CD14-positive monocyte (primary cell): ENCODE results near the gene GCGR. TPM values are rescaled to one million over a fixed set of nuclear protein-coding genes. Genes with fewer than 3 reads are reported as not detected.

ENCODE experiments used
- DNase-seq, 3 donors: peaks; one replicate each; pipeline ENCODE4 v3.0.0-alpha.2; 2011 to 2022
- H2AFZ ChIP-seq: 2 replicates; pipeline ENCODE4 v1.6.0; 2012; ENCODE audit warnings: mild to moderate bottlenecking, low read depth, low read length, inconsistent platforms; ENCODE audit not compliant: insufficient read depth, poor library complexity, severe bottlenecking
- H3K27ac ChIP-seq, 2 donors: 1 replicate in 1 of 2; 2 replicates in 1 of 2; pipeline ENCODE4 v1.5.1; 2012 to 2013; ENCODE audit warnings: low read length in 2 of 2, control low read depth in 1 of 2, inconsistent platforms in 1 of 2, low read depth in 1 of 2, mild to moderate bottlenecking in 1 of 2
- H3K27me3 ChIP-seq, 2 donors: one replicate each; pipeline versions ENCODE4 v1.6.0 to v1.6.1; 2011 to 2013; ENCODE audit warnings: low read length in 2 of 2; ENCODE audit not compliant: control insufficient read depth in 2 of 2, insufficient read depth in 2 of 2
- H3K36me3 ChIP-seq, 2 donors: replicated peaks in 1 of 2; 1 replicate in 1 of 2; 2 replicates in 1 of 2; pipeline versions ENCODE4 v1.5.1 to v1.6.1; 2012 to 2013; ENCODE audit warnings: low read length in 2 of 2, control low read depth in 1 of 2, inconsistent platforms in 1 of 2, mild to moderate bottlenecking in 1 of 2; ENCODE audit not compliant: insufficient read depth in 2 of 2, control insufficient read depth in 1 of 2
- H3K4me1 ChIP-seq, 2 donors: 1 replicate in 1 of 2; 2 replicates in 1 of 2; pipeline versions ENCODE4 v1.5.1 to v1.6.1; 2012 to 2013; ENCODE audit warnings: low read length in 2 of 2, control low read depth in 1 of 2, inconsistent platforms in 1 of 2, mild to moderate bottlenecking in 1 of 2, moderate library complexity in 1 of 2; ENCODE audit not compliant: insufficient read depth in 2 of 2, control insufficient read depth in 1 of 2
- H3K4me2 ChIP-seq: replicated peaks from 2 replicates; pipeline ENCODE3; 2012; ENCODE audit warnings: low read length, moderate library complexity, mild to moderate bottlenecking; ENCODE audit not compliant: poor library complexity, severe bottlenecking; ENCODE audit errors: extremely low read depth
- H3K4me3 ChIP-seq, 3 experiments: fragments of 200-600 bp in 1 of 3; sonication (generic) in 1 of 3; replicated peaks in 1 of 3; 1 replicate in 2 of 3; 2 replicates in 1 of 3; pipeline ENCODE4 v1.5.1; 2011 to 2013; ENCODE audit warnings: low read length in 3 of 3, mild to moderate bottlenecking in 3 of 3, control low read depth in 2 of 3, low read depth in 2 of 3, inconsistent platforms in 1 of 3, moderate library complexity in 1 of 3
- H3K79me2 ChIP-seq: 2 replicates; pipeline ENCODE4 v1.6.0; 2012; ENCODE audit warnings: mild to moderate bottlenecking, control low read depth, inconsistent platforms, low read length, moderate library complexity; ENCODE audit not compliant: insufficient read depth
- H3K9ac ChIP-seq: 2 replicates; pipeline ENCODE4 v1.6.0; 2017; ENCODE audit warnings: low read length, mild to moderate bottlenecking; ENCODE audit not compliant: insufficient read depth, poor library complexity, severe bottlenecking
- H3K9me3 ChIP-seq, 2 donors: replicated peaks in 1 of 2; 1 replicate in 1 of 2; 2 replicates in 1 of 2; pipeline versions ENCODE4 v1.5.1 to v1.6.1; 2012 to 2013; ENCODE audit warnings: low read length in 2 of 2, control low read depth in 1 of 2; ENCODE audit not compliant: control insufficient read depth in 1 of 2, insufficient read depth in 1 of 2
- H4K20me1 ChIP-seq: 2 replicates; pipeline ENCODE4 v1.6.0; 2012; ENCODE audit warnings: mild to moderate bottlenecking, low read length, control low read depth, moderate library complexity; ENCODE audit not compliant: insufficient read depth
- H3K27ac Mint-ChIP-seq, 7 donors: one replicate each; pipeline ENCODE4 v1.8.0; 2020; ENCODE audit warnings: mild to moderate bottlenecking in 7 of 7, mixed read lengths in 7 of 7, moderate library complexity in 6 of 7, inconsistent platforms in 2 of 7
- H3K27me3 Mint-ChIP-seq, 3 donors: one replicate each; pipeline ENCODE4 v1.8.0; 2021 to 2022; ENCODE audit warnings: low read depth in 3 of 3, mild to moderate bottlenecking in 3 of 3, mixed read lengths in 3 of 3, moderate library complexity in 3 of 3, inconsistent platforms in 1 of 3
- H3K36me3 Mint-ChIP-seq, 2 donors: one replicate each; pipeline ENCODE4 v1.8.0; 2020; ENCODE audit warnings: mixed read lengths in 2 of 2, inconsistent platforms in 1 of 2, mild to moderate bottlenecking in 1 of 2
- H3K4me1 Mint-ChIP-seq: one replicate; pipeline ENCODE4 v1.8.0; 2020; ENCODE audit warnings: mild to moderate bottlenecking, mixed read lengths
- H3K4me3 Mint-ChIP-seq, 2 donors: one replicate each; pipeline ENCODE4 v1.8.0; 2020; ENCODE audit warnings: mild to moderate bottlenecking in 2 of 2, mixed read lengths in 2 of 2, moderate library complexity in 1 of 2
- H3K9me3 Mint-ChIP-seq, 7 donors: one replicate each; pipeline ENCODE4 v1.8.0; 2020 to 2022; ENCODE audit warnings: mixed read lengths in 7 of 7, mild to moderate bottlenecking in 6 of 7, moderate library complexity in 6 of 7, inconsistent platforms in 2 of 7
- WGBS: methylation state at CpG from one replicate; pipeline ENCODE4 v1.1.5; 2013; ENCODE audit warnings: missing lambda C conversion rate; ENCODE audit not compliant: insufficient coverage; 5-methylcytosine and 5-hydroxymethylcytosine counted together
- intact Hi-C, 2 donors: fragments of 100-400 bp; cut with micrococcal nuclease; formaldehyde crosslinking; loops; one replicate each; pipeline versions ENCODE4 v1.15.0 to v1.15.1; 2023
- polyA plus RNA-seq, 3 donors: library from polyadenylated mRNA; depleted of rRNA in 1 of 3; unstranded in 2 of 3; stranded (reverse) in 1 of 3; fragments of 300-500 nt in 2 of 3; fragments of >200 nt in 1 of 3; fragmentation: Illumina TruSeq in 2 of 3; gene quantifications; 1 replicate in 2 of 3; 2 replicates in 1 of 3; pipeline ENCODE4 v1.2.3, GENCODE V29; 2012 to 2021
- TF ChIP-seq, protein P1 (sequence below): fragments of 200-600 bp; IDR thresholded peaks from one replicate; pipeline ENCODE4 v1.8.0; 2022; ENCODE audit warnings: antibody characterized with exemption, mild to moderate bottlenecking

Gene GCGR
- polyA plus RNA-seq, 3 donors: not detected

GRCh38 chr17:81813371-81813684 is 9.4 kb downstream of the GCGR start:
- Histone ChIP-seq H3K79me2 (no peaks in the 10 kb centered on the region), H3K27ac (no peak overlapping the region), H3K27me3 (peaks cover 0 to 10% of the 10 kb centered on the region in 2 donors), H4K20me1 (no peaks in the 10 kb centered on the region), H3K4me2 (no peak overlapping the region), H3K36me3 (no peaks in the 10 kb centered on the region), H3K9me3 (no peaks in the 10 kb centered on the region), H2AFZ (no peak overlapping the region), H3K9ac (no peak overlapping the region), H3K4me1 (no peaks in the 10 kb centered on the region), H3K4me3 (no peak overlapping the region)
- H3K4me3 Mint-ChIP-seq: no peak overlapping the region
- TF ChIP-seq, protein P1, sequence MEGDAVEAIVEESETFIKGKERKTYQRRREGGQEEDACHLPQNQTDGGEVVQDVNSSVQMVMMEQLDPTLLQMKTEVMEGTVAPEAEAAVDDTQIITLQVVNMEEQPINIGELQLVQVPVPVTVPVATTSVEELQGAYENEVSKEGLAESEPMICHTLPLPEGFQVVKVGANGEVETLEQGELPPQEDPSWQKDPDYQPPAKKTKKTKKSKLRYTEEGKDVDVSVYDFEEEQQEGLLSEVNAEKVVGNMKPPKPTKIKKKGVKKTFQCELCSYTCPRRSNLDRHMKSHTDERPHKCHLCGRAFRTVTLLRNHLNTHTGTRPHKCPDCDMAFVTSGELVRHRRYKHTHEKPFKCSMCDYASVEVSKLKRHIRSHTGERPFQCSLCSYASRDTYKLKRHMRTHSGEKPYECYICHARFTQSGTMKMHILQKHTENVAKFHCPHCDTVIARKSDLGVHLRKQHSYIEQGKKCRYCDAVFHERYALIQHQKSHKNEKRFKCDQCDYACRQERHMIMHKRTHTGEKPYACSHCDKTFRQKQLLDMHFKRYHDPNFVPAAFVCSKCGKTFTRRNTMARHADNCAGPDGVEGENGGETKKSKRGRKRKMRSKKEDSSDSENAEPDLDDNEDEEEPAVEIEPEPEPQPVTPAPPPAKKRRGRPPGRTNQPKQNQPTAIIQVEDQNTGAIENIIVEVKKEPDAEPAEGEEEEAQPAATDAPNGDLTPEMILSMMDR: no peak
- intact Hi-C loops: no loop called here
- peaks cover 0 to 4% (median 2%) of the 10 kb centered on the region in 7 donors for H3K9me3 Mint-ChIP-seq
- peaks cover 4% of the 10 kb centered on the region for H3K4me1 Mint-ChIP-seq
- H3K36me3 Mint-ChIP-seq: no peaks in the 10 kb centered on the region
- no peak for DNase-seq
- H3K27ac Mint-ChIP-seq: no peak overlapping the region
- WGBS: 94% methylated on average over 8 of the region's 15 CpGs
- peaks cover 16 to 40% (median 18%) of the 10 kb centered on the region in 3 donors for H3K27me3 Mint-ChIP-seq

- no peak for DNase-seq
- Histone ChIP-seq H3K36me3 (no peaks in the 10 kb centered on the region), H3K79me2 (no peaks in the 10 kb centered on the region), H2AFZ (no peak overlapping the region), H3K27ac (no peak overlapping the region), H3K4me3 (no peak overlapping the region), H3K27me3 (peaks cover 0 to 7% of the 10 kb centered on the region in 2 donors), H3K4me2 (no peak overlapping the region), H3K9me3 (no peaks in the 10 kb centered on the region), H3K9ac (no peak overlapping the region), H3K4me1 (no peaks in the 10 kb centered on the region), H4K20me1 (no peaks in the 10 kb centered on the region)
- no peak overlapping the region for H3K27ac Mint-ChIP-seq
- H3K9me3 Mint-ChIP-seq: peaks cover 0 to 4% (median 2%) of the 10 kb centered on the region in 7 donors
- H3K4me1 Mint-ChIP-seq: peaks cover 4% of the 10 kb centered on the region
- peaks cover 8 to 33% (median 18%) of the 10 kb centered on the region in 3 donors for H3K27me3 Mint-ChIP-seq
- TF ChIP-seq, protein P1: no peak
- 91% methylated on average over 28 of the region's 41 CpGs for WGBS
- H3K4me3 Mint-ChIP-seq: no peak overlapping the region
- no peaks in the 10 kb centered on the region for H3K36me3 Mint-ChIP-seq
- intact Hi-C loops: no loop called here
Measured at GRCh38 chr17:81813861-81814683, 10.1 kb downstream of the GCGR start.
